CD8-positive, alpha-beta memory T cell (primary cell): ENCODE measurements around the gene DPY19L3. TPM values are rescaled to one million over a fixed set of nuclear protein-coding genes. Genes with fewer than 3 reads are reported as not detected.

ENCODE experiments used
- CTCF ChIA-PET: fragments of 350-600 bp; sonication (Branson Sonifier 250); formaldehyde crosslinking; loops from one replicate; lab custom pipeline; 2021; ENCODE audit warnings: antibody characterized with exemption; lab: Charles Lee
- POLR2A ChIA-PET: fragments of 350-600 bp; sonication (Branson Sonifier 250); formaldehyde crosslinking; loops from one replicate; lab custom pipeline; 2021; ENCODE audit warnings: antibody characterized with exemption; lab: Charles Lee
- DNase-seq, 5 donors: peaks; one replicate each; pipeline versions ENCODE4 v3.0.0 to v3.0.0-alpha.2; 2020 to 2022; ENCODE audit warnings: mixed read lengths in 1 of 5
- H3K27ac ChIP-seq: one replicate; pipeline ENCODE4 v1.7.0; 2013; ENCODE audit warnings: low read depth, mild to moderate bottlenecking, low read length, moderate library complexity
- H3K27me3 ChIP-seq: 2 replicates; pipeline ENCODE4 v1.7.0; 2013; ENCODE audit warnings: low read length, mild to moderate bottlenecking; ENCODE audit not compliant: insufficient read depth, poor library complexity, severe bottlenecking
- H3K36me3 ChIP-seq: 2 replicates; pipeline ENCODE4 v1.7.0; 2013; ENCODE audit warnings: mild to moderate bottlenecking, low read length, moderate library complexity; ENCODE audit not compliant: insufficient read depth
- H3K4me1 ChIP-seq: 2 replicates; pipeline ENCODE4 v1.7.0; 2013; ENCODE audit warnings: mild to moderate bottlenecking, low read length, moderate library complexity; ENCODE audit not compliant: insufficient read depth
- H3K4me3 ChIP-seq: 2 replicates; pipeline ENCODE4 v1.7.0; 2013; ENCODE audit warnings: mild to moderate bottlenecking, low read length
- H3K9me3 ChIP-seq: 2 replicates; pipeline ENCODE4 v1.7.0; 2013; ENCODE audit warnings: mild to moderate bottlenecking, low read length
- H3K27ac Mint-ChIP-seq, 8 donors: one replicate each; pipeline ENCODE4 v1.8.0; 2020 to 2021; ENCODE audit warnings: mixed read lengths in 8 of 8, mild to moderate bottlenecking in 6 of 8, inconsistent platforms in 3 of 8, moderate library complexity in 3 of 8
- H3K27me3 Mint-ChIP-seq, 2 donors: one replicate each; pipeline ENCODE4 v1.8.0; 2020 to 2021; ENCODE audit warnings: mixed read lengths in 2 of 2, mild to moderate bottlenecking in 1 of 2, moderate library complexity in 1 of 2
- H3K36me3 Mint-ChIP-seq, 3 donors: one replicate each; pipeline ENCODE4 v1.8.0; 2020 to 2021; ENCODE audit warnings: mixed read lengths in 3 of 3, inconsistent platforms in 1 of 3, mild to moderate bottlenecking in 1 of 3
- H3K4me1 Mint-ChIP-seq, 3 donors: one replicate each; pipeline ENCODE4 v1.8.0; 2020 to 2021; ENCODE audit warnings: mixed read lengths in 3 of 3, inconsistent platforms in 1 of 3, mild to moderate bottlenecking in 1 of 3
- H3K4me3 Mint-ChIP-seq, 7 donors: one replicate each; pipeline ENCODE4 v1.8.0; 2020 to 2021; ENCODE audit warnings: mixed read lengths in 7 of 7, mild to moderate bottlenecking in 6 of 7, moderate library complexity in 4 of 7, inconsistent platforms in 2 of 7
- H3K9me3 Mint-ChIP-seq, 5 donors: one replicate each; pipeline ENCODE4 v1.8.0; 2020 to 2022; ENCODE audit warnings: mixed read lengths in 5 of 5, mild to moderate bottlenecking in 3 of 5, moderate library complexity in 2 of 5, inconsistent platforms in 1 of 5
- polyA plus RNA-seq: library from polyadenylated mRNA; unstranded; fragments of 300-500 nt; fragmentation: Illumina TruSeq; gene quantifications from one replicate; pipeline ENCODE4 v1.2.3, GENCODE V29; 2021
- total RNA-seq, 2 experiments: library from RNA; stranded (reverse); gene quantifications; one replicate each; pipeline ENCODE4 v1.2.3, GENCODE V29; 2021

DPY19L3 gene
- total and polyA plus RNA-seq, 3 experiments from 2014 or later: 2.7 to 25.0 (median 21.6) TPM

DNA sequence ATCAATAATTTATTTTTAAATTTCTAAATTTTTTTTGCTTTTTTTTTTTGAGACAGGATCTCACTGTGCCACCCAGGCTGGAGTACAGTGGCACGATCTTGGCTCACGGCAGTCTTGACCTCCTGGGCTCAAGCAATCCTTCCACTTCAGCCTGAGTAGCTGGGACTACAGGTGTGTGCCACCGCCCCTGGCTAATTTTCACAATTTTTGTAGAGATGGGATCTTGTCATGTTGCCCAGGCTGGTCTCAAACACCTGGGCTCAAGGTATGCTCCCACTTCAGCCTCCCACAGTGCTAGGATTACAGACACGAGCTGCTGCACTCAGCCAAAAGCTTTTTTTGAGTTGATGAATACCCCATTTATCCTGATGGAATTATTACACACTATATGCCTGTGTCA, 50.8 kb downstream of the DPY19L3 start:
- Mint-ChIP-seq H3K36me3 (peaks cover 3 to 15% (median 11%) of the 10 kb centered on the region in 3 donors), H3K27me3 (no peaks in the 10 kb centered on the region), H3K27ac (no peak overlapping the region), H3K4me3 (no peak overlapping the region), H3K9me3 (no peaks in the 10 kb centered on the region), H3K4me1 (peaks cover 9 to 21% (median 20%) of the 10 kb centered on the region in 3 donors)
- Histone ChIP-seq H3K36me3 (no peaks in the 10 kb centered on the region), H3K4me3 (no peak overlapping the region), H3K27me3 (no peaks in the 10 kb centered on the region), H3K9me3 (no peaks in the 10 kb centered on the region), H3K27ac (no peak overlapping the region), H3K4me1 (no peaks in the 10 kb centered on the region)
- ChIA-PET CTCF (no interaction called here), POLR2A (no interaction called here)
- DNase-seq: no peak

DNA sequence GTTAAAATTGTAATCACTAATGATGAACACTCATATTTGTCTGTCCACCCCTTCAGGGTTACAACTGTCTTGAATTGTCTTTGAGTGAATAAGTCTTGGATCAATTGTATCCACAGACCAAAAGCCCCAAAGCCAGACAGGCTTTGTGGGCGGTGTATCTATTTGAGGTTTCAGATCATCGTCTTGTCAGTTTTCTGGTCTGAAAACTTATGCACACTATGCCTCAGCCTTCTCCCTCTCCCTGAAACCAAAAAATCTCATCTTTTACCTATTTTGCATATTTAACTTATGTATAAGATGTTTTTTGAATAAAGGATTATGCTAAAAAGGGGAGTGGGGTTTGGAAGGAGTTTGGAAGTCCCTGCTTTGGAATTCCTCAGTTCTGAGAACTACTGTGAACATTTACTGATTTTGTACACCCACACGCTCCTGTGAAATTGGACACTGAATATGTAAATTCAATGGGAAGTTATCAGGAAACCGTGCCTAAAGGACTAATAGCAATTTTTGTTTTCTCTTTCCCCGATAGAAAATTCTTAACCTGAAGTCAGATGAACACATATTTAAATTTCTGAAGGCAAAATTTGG, 52.1 kb downstream of the DPY19L3 start:
- no peak overlapping the region for H3K27ac ChIP-seq
- no peak for DNase-seq
- H3K4me1 Mint-ChIP-seq: peaks cover 9 to 21% (median 20%) of the 10 kb centered on the region in 3 donors
- no peaks in the 10 kb centered on the region for H3K36me3 ChIP-seq
- no peak overlapping the region for H3K4me3 Mint-ChIP-seq
- no peaks in the 10 kb centered on the region for H3K4me1 ChIP-seq
- peak overlapping the region in 1 of 8 donors; percentile 23 for H3K27ac Mint-ChIP-seq
- H3K27me3 ChIP-seq: no peaks in the 10 kb centered on the region
- ChIA-PET POLR2A (no interaction called here), CTCF (no interaction called here)
- no peaks in the 10 kb centered on the region for H3K27me3 Mint-ChIP-seq
- H3K36me3 Mint-ChIP-seq: peaks cover 3 to 15% (median 12%) of the 10 kb centered on the region in 3 donors
- no peak overlapping the region for H3K4me3 ChIP-seq
- no peaks in the 10 kb centered on the region for H3K9me3 ChIP-seq
- no peaks in the 10 kb centered on the region for H3K9me3 Mint-ChIP-seq

DNA sequence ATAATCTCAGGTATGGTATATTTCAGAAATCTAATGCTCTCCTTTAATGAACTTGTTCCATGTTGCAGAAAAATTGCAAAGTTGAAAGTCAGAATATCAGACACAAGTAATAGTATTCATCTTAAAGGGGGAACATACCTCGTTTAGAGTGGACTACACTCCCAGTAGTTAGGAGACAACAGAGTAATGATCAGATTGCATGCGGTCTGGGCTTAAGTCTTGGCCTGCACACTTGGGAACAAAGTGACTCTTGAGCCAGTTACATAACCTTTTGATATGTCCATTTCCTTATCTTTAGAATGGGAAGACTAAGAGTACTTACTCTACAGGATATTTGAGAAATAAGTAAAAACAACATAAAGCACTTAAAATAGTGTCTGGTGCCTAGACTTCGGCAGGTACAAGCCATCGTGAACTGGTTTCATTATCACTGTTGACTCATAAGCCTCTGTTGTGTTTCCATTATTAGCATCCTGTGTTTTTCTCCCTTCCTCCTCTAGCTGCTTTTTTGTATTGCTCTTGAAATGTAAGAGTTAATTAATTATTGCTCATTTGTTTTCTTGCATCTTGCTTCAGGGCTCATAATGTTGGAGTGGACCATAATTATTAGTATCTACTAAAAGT, 53.0 kb downstream of the DPY19L3 start:
- Histone ChIP-seq H3K9me3 (no peaks in the 10 kb centered on the region), H3K4me3 (no peak overlapping the region), H3K27me3 (no peaks in the 10 kb centered on the region), H3K36me3 (no peaks in the 10 kb centered on the region), H3K27ac (no peak overlapping the region), H3K4me1 (no peaks in the 10 kb centered on the region)
- CTCF ChIA-PET: no interaction called here
- Mint-ChIP-seq H3K27me3 (no peaks in the 10 kb centered on the region), H3K36me3 (peaks cover 3 to 15% (median 10%) of the 10 kb centered on the region in 3 donors), H3K27ac (peak overlapping the region in 6 of 8 donors; percentile 4 to 77 (median 34)), H3K4me3 (peak overlapping the region in 5 of 7 donors; percentile 0 to 60 (median 47)), H3K4me1 (peaks cover 9 to 21% (median 20%) of the 10 kb centered on the region in 3 donors), H3K9me3 (no peaks in the 10 kb centered on the region)
- no peak for DNase-seq
- POLR2A ChIA-PET: no interaction called here

DNA sequence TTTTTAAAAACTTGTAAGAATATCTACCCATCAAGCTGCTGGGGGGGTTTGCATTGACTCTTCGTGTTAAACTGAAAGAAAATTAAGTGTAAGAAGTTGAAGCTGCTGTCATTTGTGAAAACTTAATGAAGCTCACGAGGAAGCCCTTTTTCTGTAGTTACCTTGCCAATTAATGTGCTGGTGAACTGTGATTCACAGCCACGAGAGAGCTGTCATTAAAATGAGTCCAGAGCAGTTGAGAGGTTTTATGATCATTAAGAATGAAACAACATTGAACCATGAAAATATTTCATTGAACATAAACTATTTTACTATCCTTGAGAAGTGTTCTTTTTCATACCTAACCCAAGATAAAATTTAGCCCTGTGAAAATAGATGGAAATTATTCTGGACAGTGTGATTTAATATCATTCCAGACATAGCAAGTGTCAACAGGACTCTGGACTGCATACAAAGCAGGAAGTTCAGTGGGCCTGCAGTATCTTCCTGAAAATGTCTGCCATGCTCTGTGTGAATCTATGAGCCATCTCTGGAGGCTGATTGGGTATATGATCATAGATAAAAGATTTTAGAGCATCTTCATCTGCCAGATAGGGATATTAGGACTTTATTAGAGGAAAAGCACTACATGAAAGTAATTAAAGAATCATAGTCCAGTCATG, 53.8 kb downstream of the DPY19L3 start:
- H3K27me3 Mint-ChIP-seq: no peaks in the 10 kb centered on the region

DNA sequence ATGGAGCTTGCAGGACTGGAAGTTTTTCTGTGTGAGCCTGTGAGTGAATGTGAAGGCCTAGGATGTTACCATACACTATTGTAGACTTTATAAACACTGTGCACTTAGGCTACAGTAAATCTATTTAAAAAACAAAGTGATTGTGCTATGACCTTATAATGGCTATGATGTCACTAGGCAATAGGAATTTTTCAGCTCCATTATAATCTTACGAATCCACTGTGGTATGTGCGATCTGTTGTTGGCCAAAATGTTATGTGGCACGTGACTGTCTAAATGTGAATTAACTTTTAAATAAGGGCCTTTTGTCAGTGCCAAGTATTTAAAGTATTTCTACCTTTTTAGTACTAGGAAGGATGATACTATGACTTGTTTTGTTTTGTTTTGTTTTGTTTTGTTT, 54.9 kb downstream of the DPY19L3 start:
- Histone ChIP-seq H3K27me3 (no peaks in the 10 kb centered on the region), H3K4me3 (no peak overlapping the region), H3K9me3 (no peaks in the 10 kb centered on the region), H3K36me3 (no peaks in the 10 kb centered on the region), H3K4me1 (no peaks in the 10 kb centered on the region), H3K27ac (no peak overlapping the region)
- no peaks in the 10 kb centered on the region for H3K9me3 Mint-ChIP-seq
- H3K4me1 Mint-ChIP-seq: peaks cover 9 to 21% (median 20%) of the 10 kb centered on the region in 3 donors
- DNase-seq: no peak
- ChIA-PET CTCF (no interaction called here), POLR2A (no interaction called here)
- no peak overlapping the region for H3K4me3 Mint-ChIP-seq
- no peaks in the 10 kb centered on the region for H3K27me3 Mint-ChIP-seq
- H3K27ac Mint-ChIP-seq: no peak overlapping the region
- H3K36me3 Mint-ChIP-seq: peaks cover 3 to 13% (median 10%) of the 10 kb centered on the region in 3 donors

More for the DNA sequence above, 53.8 kb downstream of the DPY19L3 start:
- Histone ChIP-seq H3K4me1 (no peaks in the 10 kb centered on the region), H3K27ac (no peak overlapping the region), H3K4me3 (no peak overlapping the region), H3K27me3 (no peaks in the 10 kb centered on the region), H3K36me3 (no peaks in the 10 kb centered on the region), H3K9me3 (no peaks in the 10 kb centered on the region)
- ChIA-PET CTCF (no interaction called here), POLR2A (no interaction called here)
- peaks cover 9 to 21% (median 20%) of the 10 kb centered on the region in 3 donors for H3K4me1 Mint-ChIP-seq
- peak overlapping the region in 2 of 7 donors; percentile 3 to 47 for H3K4me3 Mint-ChIP-seq
- DNase-seq: no peak
- peak overlapping the region in 6 of 8 donors; percentile 1 to 77 (median 46) for H3K27ac Mint-ChIP-seq
- no peaks in the 10 kb centered on the region for H3K9me3 Mint-ChIP-seq
- peaks cover 3 to 13% (median 10%) of the 10 kb centered on the region in 3 donors for H3K36me3 Mint-ChIP-seq

DNA sequence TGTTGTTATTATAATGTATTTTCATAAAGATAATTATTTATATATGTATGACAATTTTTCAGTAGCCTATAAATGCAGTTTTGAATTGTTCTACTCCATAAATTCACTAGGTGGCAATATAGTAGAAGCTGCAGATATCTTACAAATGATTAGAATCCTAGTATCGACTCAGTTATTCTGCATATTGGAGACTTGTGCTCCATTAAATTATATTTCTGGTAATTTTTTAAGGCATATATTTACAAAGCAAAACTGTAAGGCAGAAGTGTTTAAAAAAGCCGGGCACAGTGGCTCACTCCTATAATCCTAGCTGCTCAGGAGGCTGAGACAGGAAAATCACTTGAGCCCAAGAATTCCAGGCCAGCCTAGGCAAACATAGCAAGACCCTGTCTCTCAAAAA, 58.7 kb downstream of the DPY19L3 start:
- Mint-ChIP-seq H3K27me3 (no peaks in the 10 kb centered on the region), H3K9me3 (no peaks in the 10 kb centered on the region), H3K27ac (no peak overlapping the region), H3K36me3 (peaks cover 0 to 8% (median 6%) of the 10 kb centered on the region in 3 donors), H3K4me3 (no peak overlapping the region), H3K4me1 (peaks cover 0 to 5% (median 4%) of the 10 kb centered on the region in 3 donors)
- H3K27me3 ChIP-seq: no peaks in the 10 kb centered on the region
- H3K4me3 ChIP-seq: no peak overlapping the region
- CTCF ChIA-PET: interaction anchor here (1.0 to 1.6 kb wide), 3 partner anchors 13 to 105 kb away, joined by 3 to 4 read pairs (median 3); no protein-coding TSS in a partner anchor
- POLR2A ChIA-PET: no interaction called here
- no peaks in the 10 kb centered on the region for H3K9me3 ChIP-seq
- H3K36me3 ChIP-seq: no peaks in the 10 kb centered on the region
- H3K4me1 ChIP-seq: no peaks in the 10 kb centered on the region
- no peak overlapping the region for H3K27ac ChIP-seq
- no peak for DNase-seq

DNA sequence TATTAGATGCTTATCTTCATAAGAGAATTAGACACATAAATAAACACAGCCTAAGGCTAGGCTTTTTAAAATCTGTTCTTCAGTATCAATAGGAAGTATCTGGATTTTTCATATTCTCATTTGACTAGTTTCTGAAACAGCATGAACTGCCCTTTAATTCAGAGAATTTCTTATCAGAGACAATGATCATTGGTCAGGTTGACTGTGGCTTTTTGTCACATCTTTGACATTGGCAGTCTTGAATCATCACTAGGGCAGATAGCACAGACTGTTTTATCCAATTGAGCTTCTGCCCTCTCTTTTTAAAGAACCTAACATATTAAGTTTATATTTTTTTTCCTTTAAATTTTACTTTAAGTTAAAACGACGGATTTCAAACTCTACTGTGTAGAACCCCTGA, 59.6 kb downstream of the DPY19L3 start:
- H3K4me1 ChIP-seq: no peaks in the 10 kb centered on the region
- no peak overlapping the region for H3K27ac ChIP-seq
- Mint-ChIP-seq H3K9me3 (no peaks in the 10 kb centered on the region), H3K27me3 (no peaks in the 10 kb centered on the region), H3K4me1 (no peaks in the 10 kb centered on the region), H3K27ac (no peak overlapping the region), H3K36me3 (peaks cover 0 to 13% (median 11%) of the 10 kb centered on the region in 3 donors), H3K4me3 (no peak overlapping the region)
- no peaks in the 10 kb centered on the region for H3K9me3 ChIP-seq
- POLR2A ChIA-PET: no interaction called here
- no peak overlapping the region for H3K4me3 ChIP-seq
- DNase-seq: no peak
- H3K36me3 ChIP-seq: no peaks in the 10 kb centered on the region
- H3K27me3 ChIP-seq: no peaks in the 10 kb centered on the region
- CTCF ChIA-PET: interaction anchor here (1.0 to 1.6 kb wide), 3 partner anchors 12 to 105 kb away, joined by 3 to 4 read pairs (median 3); no protein-coding TSS in a partner anchor

DNA sequence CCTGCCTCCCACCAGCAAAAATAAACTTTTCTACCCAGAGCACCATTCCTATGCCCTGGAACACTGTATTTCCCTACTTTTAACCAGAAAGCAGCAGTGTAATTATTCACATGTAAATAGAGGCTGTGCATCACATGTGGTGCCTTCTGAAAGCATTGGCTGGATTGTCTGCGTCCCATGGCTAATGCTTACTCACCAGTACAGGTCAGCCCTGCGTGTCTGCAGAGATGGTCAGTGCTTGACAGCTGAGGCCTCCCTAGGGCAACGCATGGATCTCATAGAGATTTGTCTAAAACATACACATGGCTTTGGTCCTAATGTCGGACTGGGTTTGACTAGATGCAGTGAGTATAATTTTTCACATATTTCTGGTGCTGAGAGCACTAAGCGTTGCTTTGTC, 64.2 kb downstream of the DPY19L3 start:
- Mint-ChIP-seq H3K9me3 (no peaks in the 10 kb centered on the region), H3K27ac (peak overlapping the region in 1 of 8 donors; percentile 3), H3K27me3 (no peaks in the 10 kb centered on the region), H3K36me3 (peaks cover 0 to 13% (median 12%) of the 10 kb centered on the region in 3 donors), H3K4me3 (no peak overlapping the region), H3K4me1 (no peaks in the 10 kb centered on the region)
- Histone ChIP-seq H3K27me3 (no peaks in the 10 kb centered on the region), H3K4me3 (no peak overlapping the region), H3K36me3 (no peaks in the 10 kb centered on the region), H3K27ac (no peak overlapping the region), H3K4me1 (no peaks in the 10 kb centered on the region), H3K9me3 (no peaks in the 10 kb centered on the region)
- ChIA-PET CTCF (no interaction called here), POLR2A (no interaction called here)
- no peak for DNase-seq
